IMR-90 (cell line): Measurements from ENCODE around the gene QDPR. TPM values are rescaled to one million over a fixed set of nuclear protein-coding genes. Genes with fewer than 3 reads are reported as not detected.

Source experiments
- ATAC-seq: fragments of 200-7000 bp; cut with Tn5 transposase; 2 replicates; pipeline ENCODE4 v1.9.1; 2020; ENCODE audit warnings: low read depth, mild to moderate bottlenecking, moderate library complexity
- BruUV-seq: library from RNA; stranded (reverse); fragments of 400-500 nt; replicated peaks from 2 replicates; lab custom pipeline; 2021; lab: Mats Ljungman, UMichigan
- CTCF ChIA-PET: fragments of 300-600 bp; formaldehyde crosslinking; extraction: SDS; loops from one replicate; lab custom pipeline; 2021; ENCODE audit warnings: antibody characterized with exemption; lab: Yijun Ruan, JAX
- POLR2A ChIA-PET: fragments of 300-600 bp; sonication (Branson Sonifier 250); formaldehyde crosslinking; loops from one replicate; lab custom pipeline; 2022; ENCODE audit warnings: antibody characterized with exemption; ENCODE audit not compliant: unreplicated experiment; lab: Charles Lee
- DNase-seq: peaks from one replicate; pipeline ENCODE4 v3.0.0; 2013
- H2AFZ ChIP-seq: replicated peaks from 2 replicates; pipeline ENCODE3; 2013; ENCODE audit warnings: low read length, mild to moderate bottlenecking; ENCODE audit not compliant: poor library complexity
- H2AK5ac ChIP-seq: 2 replicates; pipeline ENCODE4 v1.6.1; 2013; ENCODE audit warnings: low read depth, low read length, inconsistent platforms
- H2AK9ac ChIP-seq: replicated peaks from 2 replicates; pipeline ENCODE3; 2013; ENCODE audit warnings: mild to moderate bottlenecking, low read depth, low read length, moderate library complexity; ENCODE audit not compliant: poor library complexity
- H2BK120ac ChIP-seq: 2 replicates; pipeline ENCODE4 v1.6.1; 2013; ENCODE audit warnings: low read depth, low read length, inconsistent platforms
- H2BK15ac ChIP-seq: 3 replicates; pipeline ENCODE4 v1.6.1; 2013; ENCODE audit warnings: low read depth, low read length, inconsistent platforms
- H2BK20ac ChIP-seq: 2 replicates; pipeline ENCODE4 v1.6.1; 2013; ENCODE audit warnings: low read depth, mild to moderate bottlenecking, inconsistent platforms, low read length, moderate library complexity
- H2BK5ac ChIP-seq: 2 replicates; pipeline ENCODE4 v1.6.1; 2013; ENCODE audit warnings: mild to moderate bottlenecking, low read depth, low read length, inconsistent platforms; ENCODE audit not compliant: poor library complexity, severe bottlenecking
- H3K14ac ChIP-seq: replicated peaks from 2 replicates; pipeline ENCODE4 v1.6.1; 2013; ENCODE audit warnings: low read depth, low read length, inconsistent platforms
- H3K18ac ChIP-seq: 2 replicates; pipeline ENCODE4 v1.6.1; 2013; ENCODE audit warnings: low read depth, low read length, control low read depth
- H3K23ac ChIP-seq: 2 replicates; pipeline ENCODE4 v1.6.1; 2013; ENCODE audit warnings: low read depth, low read length, inconsistent platforms
- H3K27ac ChIP-seq: 2 replicates; pipeline ENCODE4 v1.5.1; 2013; ENCODE audit warnings: mild to moderate bottlenecking, control low read depth, low read length; ENCODE audit not compliant: insufficient read depth
- H3K27me3 ChIP-seq: 2 replicates; pipeline ENCODE4 v1.6.1; 2013; ENCODE audit warnings: low read length; ENCODE audit not compliant: control insufficient read depth, insufficient read depth
- H3K36me3 ChIP-seq: 2 replicates; pipeline ENCODE4 v1.6.1; 2013; ENCODE audit warnings: low read length, mixed read lengths; ENCODE audit not compliant: control insufficient read depth, insufficient read depth
- H3K4ac ChIP-seq: 2 replicates; pipeline ENCODE4 v1.6.1; 2013; ENCODE audit warnings: low read depth, low read length, inconsistent platforms
- H3K4me1 ChIP-seq: 2 replicates; pipeline ENCODE4 v1.6.1; 2013; ENCODE audit warnings: low read length, mixed read lengths; ENCODE audit not compliant: control insufficient read depth, insufficient read depth
- H3K4me2 ChIP-seq: 2 replicates; pipeline ENCODE4 v1.6.1; 2013; ENCODE audit warnings: low read depth, mild to moderate bottlenecking, control low read depth, low read length, moderate library complexity
- H3K4me3 ChIP-seq: 2 replicates; pipeline ENCODE4 v1.5.1; 2013; ENCODE audit warnings: low read depth, mild to moderate bottlenecking, control low read depth, low read length, moderate library complexity; ENCODE audit not compliant: insufficient read depth
- H3K56ac ChIP-seq: 2 replicates; pipeline ENCODE4 v1.6.1; 2013; ENCODE audit warnings: low read length, inconsistent platforms; ENCODE audit not compliant: insufficient read depth; ENCODE audit errors: extremely low read depth
- H3K79me1 ChIP-seq, 2 experiments: 2 replicates each; pipeline ENCODE4 v1.6.1; 2013; ENCODE audit warnings: low read length in 2 of 2, inconsistent platforms in 1 of 2, low read depth in 1 of 2
- H3K9ac ChIP-seq: 2 replicates; pipeline ENCODE4 v1.6.1; 2013; ENCODE audit warnings: low read depth, low read length, control low read depth
- H3K9me1 ChIP-seq: 2 replicates; pipeline ENCODE4 v1.6.1; 2013; ENCODE audit warnings: low read length, inconsistent platforms; ENCODE audit not compliant: insufficient read depth
- H3K9me3 ChIP-seq: 2 replicates; pipeline ENCODE4 v1.6.1; 2013; ENCODE audit warnings: low read length; ENCODE audit not compliant: control insufficient read depth, insufficient read depth
- H4K20me1 ChIP-seq: 2 replicates; pipeline ENCODE4 v1.6.1; 2013; ENCODE audit warnings: low read length, inconsistent platforms; ENCODE audit not compliant: insufficient read depth
- H4K5ac ChIP-seq: 2 replicates; pipeline ENCODE4 v1.6.1; 2013; ENCODE audit warnings: mild to moderate bottlenecking, low read depth, low read length, control low read depth
- H4K8ac ChIP-seq, 2 experiments: 2 replicates each; pipeline ENCODE4 v1.6.1; 2013; ENCODE audit warnings: low read depth in 2 of 2, low read length in 2 of 2, control low read depth in 1 of 2, inconsistent platforms in 1 of 2
- H4K91ac ChIP-seq: 2 replicates; pipeline ENCODE4 v1.6.1; 2013; ENCODE audit warnings: low read depth, low read length, inconsistent platforms; ENCODE audit not compliant: insufficient read depth
- CHD1 ChIP-seq: IDR thresholded peaks from 2 replicates; pipeline ENCODE4 v1.6.1; 2012; ENCODE audit warnings: low read depth, low read length, improper control_type of control experiment
- FOS ChIP-seq: fragments of 150-350 bp; IDR thresholded peaks from 2 replicates; pipeline ENCODE4 v1.6.1; 2016; ENCODE audit warnings: low read depth, low read length
- MAZ ChIP-seq: IDR thresholded peaks from 2 replicates; pipeline ENCODE4 v1.6.1; 2012; ENCODE audit warnings: low read depth, mild to moderate bottlenecking, low read length, improper control_type of control experiment, moderate library complexity, borderline replicate concordance
- NFE2L2 ChIP-seq: fragments of 150-350 bp; IDR thresholded peaks from 2 replicates; pipeline ENCODE4 v1.6.1; 2016; ENCODE audit warnings: low read depth, mild to moderate bottlenecking, low read length
- RCOR1 ChIP-seq: IDR thresholded peaks from 2 replicates; pipeline ENCODE4 v1.6.1; 2012; ENCODE audit warnings: mild to moderate bottlenecking, low read length, improper control_type of control experiment; ENCODE audit not compliant: insufficient replicate concordance
- WGBS, 2 experiments: methylation state at CpG; one replicate each; pipeline versions ENCODE4 v1.1.5 to v1.1.7; 2013; ENCODE audit warnings: missing lambda C conversion rate in 2 of 2; ENCODE audit not compliant: insufficient read length in 1 of 2; ENCODE audit errors: extremely low coverage in 2 of 2; 5-methylcytosine and 5-hydroxymethylcytosine counted together
- dilution Hi-C: fragments of 300-500 bp; cut with HindIII; formaldehyde crosslinking; loops from one replicate; pipeline ENCODE4 v1.14.3; 2018; ENCODE audit warnings: low sequenced_read_pairs; ENCODE audit not compliant: unreplicated experiment
- in situ Hi-C: fragments of 300-500 bp; cut with MboI; formaldehyde crosslinking; loops from 3 replicates; pipeline ENCODE4 v1.14.3; 2019; ENCODE audit warnings: low sequenced_read_pairs, inconsistent platforms, mixed read lengths
- intact Hi-C: fragments of 100-400 bp; cut with micrococcal nuclease; formaldehyde crosslinking; loops from 2 replicates; pipeline ENCODE4 v1.10.0; 2022
- polyA plus RNA-seq, 3 experiments: library from polyadenylated mRNA; depleted of rRNA; stranded (reverse); fragments of >200 nt; gene quantifications; 2 replicates each; pipeline ENCODE4 v1.2.3, GENCODE V29; 2012; ENCODE audit warnings: low replicate concordance in 1 of 3
- total RNA-seq: library from RNA; depleted of rRNA; stranded (reverse); fragments of >200 nt; gene quantifications from 2 replicates; pipeline ENCODE4 v1.2.3, GENCODE V29; 2012
- TF ChIP-seq, protein P1 (sequence below): conservative IDR thresholded peaks from 2 replicates; pipeline ENCODE4 v1.5.1; 2012; ENCODE audit warnings: mild to moderate bottlenecking, low read depth, low read length, improper control_type of control experiment

QDPR gene
- total and polyA plus RNA-seq, 2 of the 4 experiments (the other 2 are of a cell fraction): 10.4 to 31.1 TPM

DNA sequence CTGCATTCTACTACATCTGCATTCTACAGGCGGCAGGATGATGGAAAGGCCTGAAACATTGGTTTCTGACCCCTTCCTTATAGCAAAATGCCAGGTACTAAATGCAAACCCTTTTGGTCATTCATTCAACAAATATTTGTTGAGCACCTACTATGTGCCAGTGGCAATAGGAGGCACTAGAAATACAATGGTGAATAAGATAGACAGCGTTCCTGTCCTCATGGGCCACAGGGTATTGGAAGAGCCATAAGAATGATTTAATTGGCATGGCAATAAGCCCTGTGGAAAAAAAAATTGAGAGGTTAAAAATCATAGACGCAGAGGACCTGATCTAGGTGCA is 47.8 kb upstream of the QDPR start:
- no peak overlapping the region for H3K23ac ChIP-seq
- H3K14ac ChIP-seq: no peak overlapping the region
- H2BK15ac ChIP-seq: no peak overlapping the region
- 86% methylated on average over 1 of the region's 3 CpGs; no CpG with 5 or more reads in 1 of the 2 experiments for WGBS, 2 experiments
- H3K79me1 ChIP-seq: no peaks in the 10 kb centered on the region
- ATAC-seq (no peak), DNase-seq (no peak)
- H2AFZ ChIP-seq: no peak overlapping the region
- POLR2A ChIA-PET: no interaction called here
- H2BK120ac ChIP-seq: no peak overlapping the region
- no peak overlapping the region for H2AK5ac ChIP-seq
- no peak overlapping the region for H3K27ac ChIP-seq
- no peaks in the 10 kb centered on the region for H3K36me3 ChIP-seq
- no peak overlapping the region for H4K8ac ChIP-seq
- H3K9me3 ChIP-seq: no peaks in the 10 kb centered on the region
- no peak for TF ChIP-seq RCOR1
- TF ChIP-seq FOS: no peak
- TF ChIP-seq MAZ: no peak
- no peak for TF ChIP-seq CHD1
- TF ChIP-seq NFE2L2: no peak
- TF ChIP-seq, protein P1, sequence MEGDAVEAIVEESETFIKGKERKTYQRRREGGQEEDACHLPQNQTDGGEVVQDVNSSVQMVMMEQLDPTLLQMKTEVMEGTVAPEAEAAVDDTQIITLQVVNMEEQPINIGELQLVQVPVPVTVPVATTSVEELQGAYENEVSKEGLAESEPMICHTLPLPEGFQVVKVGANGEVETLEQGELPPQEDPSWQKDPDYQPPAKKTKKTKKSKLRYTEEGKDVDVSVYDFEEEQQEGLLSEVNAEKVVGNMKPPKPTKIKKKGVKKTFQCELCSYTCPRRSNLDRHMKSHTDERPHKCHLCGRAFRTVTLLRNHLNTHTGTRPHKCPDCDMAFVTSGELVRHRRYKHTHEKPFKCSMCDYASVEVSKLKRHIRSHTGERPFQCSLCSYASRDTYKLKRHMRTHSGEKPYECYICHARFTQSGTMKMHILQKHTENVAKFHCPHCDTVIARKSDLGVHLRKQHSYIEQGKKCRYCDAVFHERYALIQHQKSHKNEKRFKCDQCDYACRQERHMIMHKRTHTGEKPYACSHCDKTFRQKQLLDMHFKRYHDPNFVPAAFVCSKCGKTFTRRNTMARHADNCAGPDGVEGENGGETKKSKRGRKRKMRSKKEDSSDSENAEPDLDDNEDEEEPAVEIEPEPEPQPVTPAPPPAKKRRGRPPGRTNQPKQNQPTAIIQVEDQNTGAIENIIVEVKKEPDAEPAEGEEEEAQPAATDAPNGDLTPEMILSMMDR: no peak
- no peak overlapping the region for H2AK9ac ChIP-seq
- no peak overlapping the region for H4K91ac ChIP-seq
- no peaks in the 10 kb centered on the region for H4K20me1 ChIP-seq
- intact Hi-C loops (no loop called here), dilution Hi-C loops (no loop called here), in situ Hi-C loops (no loop called here)
- H3K18ac ChIP-seq: no peak overlapping the region
- H2BK5ac ChIP-seq: no peak overlapping the region
- H3K27me3 ChIP-seq: peaks cover 9% of the 10 kb centered on the region
- no peak overlapping the region for H3K4me2 ChIP-seq
- no peaks in the 10 kb centered on the region for H3K9me1 ChIP-seq
- H3K4me1 ChIP-seq: no peaks in the 10 kb centered on the region
- BruUV-seq: no TSS peak
- H3K4me3 ChIP-seq: no peak overlapping the region
- no peak overlapping the region for H4K5ac ChIP-seq
- no peak overlapping the region for H3K56ac ChIP-seq
- no peak overlapping the region for H3K9ac ChIP-seq
- H3K4ac ChIP-seq: no peak overlapping the region
- H2BK20ac ChIP-seq: no peak overlapping the region
- CTCF ChIA-PET: interaction anchor here (0.6 to 1.8 kb wide), 2 partner anchors 10 to 11 kb away, joined by 3 to 5 read pairs; no protein-coding TSS in a partner anchor
